Measurements from ENCODE around the gene TMEM108. TPM values are rescaled to one million over a fixed set of nuclear protein-coding genes. Genes with fewer than 3 reads are reported as not detected.
"Not testable (repeated sequence)": the region's sequence is repeated elsewhere in the genome, so short reads cannot be mapped to it uniquely, and the experiment has no call there.

Gene TMEM108
- total RNA-seq, 1 donor from 2014 or later = 6.1 TPM

DNA sequence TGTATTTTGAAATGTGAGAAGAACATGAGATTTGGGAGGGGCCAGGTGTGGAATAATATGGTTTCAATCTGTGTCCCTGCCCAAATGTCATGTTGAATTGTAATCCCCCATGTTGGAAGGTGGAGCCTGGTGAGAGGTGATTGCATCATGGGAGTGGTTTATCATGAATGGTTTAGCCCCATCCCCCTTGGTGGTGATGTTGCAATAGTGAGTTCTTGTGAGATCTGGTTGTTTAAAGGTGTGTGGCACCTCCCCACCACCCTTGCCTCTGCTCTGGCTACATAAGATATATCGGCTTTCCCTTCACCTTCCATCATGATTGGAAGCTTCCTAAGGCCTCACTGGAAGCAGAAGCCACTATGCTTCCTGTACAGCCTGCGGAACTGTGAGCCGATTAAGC lies 23.9 kb upstream of the TMEM108 start:
- Mint-ChIP-seq H3K4me1 (ENCODE audit: low read depth) (no peaks in the 10 kb centered on the region), H3K36me3 (ENCODE audit: insufficient read depth) (no peaks in the 10 kb centered on the region), H3K27me3 (no peaks in the 10 kb centered on the region), H3K27ac (no peak overlapping the region), H3K4me3 (ENCODE audit: low read depth) (no peak overlapping the region), H3K9me3 (ENCODE audit: low read depth) (peaks cover 25% of the 10 kb centered on the region)
- no peak for DNase-seq (ENCODE audit: low spot score, unreplicated experiment)
- TF ChIP-seq, protein P1, sequence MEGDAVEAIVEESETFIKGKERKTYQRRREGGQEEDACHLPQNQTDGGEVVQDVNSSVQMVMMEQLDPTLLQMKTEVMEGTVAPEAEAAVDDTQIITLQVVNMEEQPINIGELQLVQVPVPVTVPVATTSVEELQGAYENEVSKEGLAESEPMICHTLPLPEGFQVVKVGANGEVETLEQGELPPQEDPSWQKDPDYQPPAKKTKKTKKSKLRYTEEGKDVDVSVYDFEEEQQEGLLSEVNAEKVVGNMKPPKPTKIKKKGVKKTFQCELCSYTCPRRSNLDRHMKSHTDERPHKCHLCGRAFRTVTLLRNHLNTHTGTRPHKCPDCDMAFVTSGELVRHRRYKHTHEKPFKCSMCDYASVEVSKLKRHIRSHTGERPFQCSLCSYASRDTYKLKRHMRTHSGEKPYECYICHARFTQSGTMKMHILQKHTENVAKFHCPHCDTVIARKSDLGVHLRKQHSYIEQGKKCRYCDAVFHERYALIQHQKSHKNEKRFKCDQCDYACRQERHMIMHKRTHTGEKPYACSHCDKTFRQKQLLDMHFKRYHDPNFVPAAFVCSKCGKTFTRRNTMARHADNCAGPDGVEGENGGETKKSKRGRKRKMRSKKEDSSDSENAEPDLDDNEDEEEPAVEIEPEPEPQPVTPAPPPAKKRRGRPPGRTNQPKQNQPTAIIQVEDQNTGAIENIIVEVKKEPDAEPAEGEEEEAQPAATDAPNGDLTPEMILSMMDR (IDR thresholded peaks at IDR 0.05; ENCODE audit: unreplicated experiment) = no peak

DNA sequence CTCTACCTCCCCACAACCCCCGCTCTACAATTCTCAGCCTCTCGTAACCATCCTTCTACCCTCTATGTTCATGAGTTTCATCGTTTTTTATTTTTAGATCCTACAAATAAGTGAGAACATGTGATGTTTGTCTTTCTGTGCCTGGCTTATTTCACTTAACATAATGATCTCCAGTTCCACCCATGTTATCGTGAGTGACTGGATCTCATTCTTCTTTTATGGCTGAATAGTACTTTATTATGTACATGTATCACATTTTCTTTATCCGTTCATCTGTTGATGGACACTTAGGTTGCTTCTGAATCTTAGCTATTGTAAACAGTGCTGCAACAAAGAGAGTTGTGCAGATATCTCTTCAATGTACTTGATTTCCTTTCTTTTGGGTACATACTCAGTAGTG lies 22.6 kb upstream of the TMEM108 start:
- H3K4me1 Mint-ChIP-seq (ENCODE audit: low read depth); H3K4me3 Mint-ChIP-seq (ENCODE audit: low read depth); DNase-seq (ENCODE audit: low spot score, unreplicated experiment); H3K27ac Mint-ChIP-seq; H3K36me3 Mint-ChIP-seq (ENCODE audit: insufficient read depth); H3K27me3 Mint-ChIP-seq: not testable (repeated sequence)
- peaks cover 16% of the 10 kb centered on the region for H3K9me3 Mint-ChIP-seq (ENCODE audit: low read depth)

DNA sequence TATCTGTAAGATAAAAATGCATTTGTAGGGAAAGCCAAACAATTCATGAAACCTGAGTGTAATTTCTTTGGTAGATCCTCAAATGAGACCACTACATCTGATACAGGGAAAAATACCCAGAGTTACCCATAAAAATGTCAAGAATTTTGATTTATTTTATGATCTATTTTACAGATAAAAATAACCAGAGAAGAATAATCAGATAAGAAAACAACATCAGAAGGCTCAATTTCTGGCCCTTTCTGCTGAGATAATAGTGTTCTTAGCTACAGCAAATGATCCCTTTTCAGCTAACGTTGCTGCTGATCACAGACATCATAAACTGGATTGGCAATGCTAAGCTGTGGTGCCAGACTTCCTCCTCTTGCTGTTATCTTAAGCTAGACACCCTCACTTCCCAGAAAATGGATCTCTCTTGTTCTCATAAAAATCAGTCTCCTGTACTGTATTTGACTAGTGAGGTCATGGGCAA lies 21.3 kb upstream of the TMEM108 start:
- H3K27ac Mint-ChIP-seq = no peak overlapping the region
- peaks cover 8% of the 10 kb centered on the region for H3K9me3 Mint-ChIP-seq (ENCODE audit: low read depth)
- H3K4me3 Mint-ChIP-seq (ENCODE audit: low read depth) = no peak overlapping the region
- TF ChIP-seq, protein P1 (IDR thresholded peaks at IDR 0.05; ENCODE audit: unreplicated experiment) = no peak
- no peaks in the 10 kb centered on the region for H3K36me3 Mint-ChIP-seq (ENCODE audit: insufficient read depth)
- DNase-seq (ENCODE audit: low spot score, unreplicated experiment) = no peak
- H3K27me3 Mint-ChIP-seq = no peaks in the 10 kb centered on the region
- H3K4me1 Mint-ChIP-seq (ENCODE audit: low read depth) = no peaks in the 10 kb centered on the region

DNA sequence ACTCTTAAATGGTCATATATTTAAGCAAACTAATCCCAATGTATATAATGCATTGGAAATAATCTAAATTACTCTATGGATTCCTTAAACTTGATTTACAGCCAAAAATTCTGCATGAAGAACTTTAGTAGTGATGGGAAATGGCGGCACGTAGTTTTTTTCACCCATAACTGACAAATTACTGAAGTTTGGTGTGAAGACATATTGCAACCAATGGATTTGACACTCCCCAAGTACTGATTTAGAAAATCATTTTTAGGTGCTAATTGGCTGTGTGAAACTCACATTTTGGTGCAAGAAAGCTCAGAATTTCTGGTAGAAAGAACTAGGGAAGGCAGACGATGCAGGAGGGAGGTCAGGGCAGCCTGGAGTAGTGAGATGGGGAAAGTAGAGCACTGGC lies 19.3 kb upstream of the TMEM108 start:
- DNase-seq (ENCODE audit: low spot score, unreplicated experiment) = no peak
- Mint-ChIP-seq H3K27ac (no peak overlapping the region), H3K36me3 (ENCODE audit: insufficient read depth) (no peaks in the 10 kb centered on the region), H3K4me3 (ENCODE audit: low read depth) (no peak overlapping the region), H3K9me3 (ENCODE audit: low read depth) (no peaks in the 10 kb centered on the region), H3K27me3 (no peaks in the 10 kb centered on the region), H3K4me1 (ENCODE audit: low read depth) (no peaks in the 10 kb centered on the region)
- TF ChIP-seq, protein P1 (IDR thresholded peaks at IDR 0.05; ENCODE audit: unreplicated experiment) = no peak

DNA sequence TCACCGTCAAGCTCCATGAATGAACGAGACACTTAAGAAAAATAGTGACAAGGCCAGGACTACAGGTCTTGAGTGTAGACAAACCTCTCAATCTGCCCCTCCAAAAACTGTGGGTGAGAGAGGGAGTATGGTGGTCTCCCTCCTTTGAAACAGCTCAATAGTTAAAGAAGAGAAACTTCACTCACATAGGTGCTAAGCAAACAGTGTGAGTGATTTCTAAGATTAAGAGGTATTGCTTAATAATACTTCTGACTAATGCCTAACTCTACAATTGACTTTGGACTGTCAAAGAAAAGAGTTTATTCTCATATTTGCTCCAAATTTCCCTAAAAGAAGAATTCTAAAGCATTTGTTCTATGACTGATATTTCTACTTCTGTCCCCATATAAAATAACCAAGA lies 17.0 kb upstream of the TMEM108 start:
- Mint-ChIP-seq H3K4me3 (ENCODE audit: low read depth) (no peak overlapping the region), H3K36me3 (ENCODE audit: insufficient read depth) (no peaks in the 10 kb centered on the region), H3K4me1 (ENCODE audit: low read depth) (no peaks in the 10 kb centered on the region), H3K27ac (no peak overlapping the region), H3K27me3 (no peaks in the 10 kb centered on the region), H3K9me3 (ENCODE audit: low read depth) (no peaks in the 10 kb centered on the region)
- TF ChIP-seq, protein P1 (IDR thresholded peaks at IDR 0.05; ENCODE audit: unreplicated experiment) = no peak
- no peak for DNase-seq (ENCODE audit: low spot score, unreplicated experiment)

DNA sequence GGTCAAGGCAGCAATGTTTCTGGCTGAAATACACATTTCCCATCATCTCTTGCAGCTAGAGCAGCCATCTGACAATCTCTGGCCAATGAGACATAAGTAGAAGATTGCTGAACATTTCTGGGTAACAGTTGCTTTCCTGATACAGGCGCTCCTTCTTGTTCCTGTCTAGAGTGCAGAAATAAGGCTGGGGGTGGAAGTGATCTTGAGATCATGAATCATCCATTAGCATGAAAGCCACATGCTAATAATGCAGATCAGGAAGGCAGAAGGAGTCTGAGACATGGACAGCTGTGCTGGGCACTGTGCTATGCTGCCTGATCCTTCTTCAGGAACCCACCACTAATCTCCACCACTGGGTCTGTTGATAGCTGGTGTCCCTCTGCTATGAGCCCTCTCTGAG lies 14.8 kb upstream of the TMEM108 start:
- TF ChIP-seq, protein P1 (IDR thresholded peaks at IDR 0.05; ENCODE audit: unreplicated experiment) = no peak
- H3K9me3 Mint-ChIP-seq (ENCODE audit: low read depth) = no peaks in the 10 kb centered on the region
- H3K4me3 Mint-ChIP-seq (ENCODE audit: low read depth) = no peak overlapping the region
- DNase-seq (ENCODE audit: low spot score, unreplicated experiment) = no peak
- no peaks in the 10 kb centered on the region for H3K36me3 Mint-ChIP-seq (ENCODE audit: insufficient read depth)
- H3K4me1 Mint-ChIP-seq (ENCODE audit: low read depth) = no peaks in the 10 kb centered on the region
- H3K27ac Mint-ChIP-seq = no peak overlapping the region
- peaks cover 2% of the 10 kb centered on the region for H3K27me3 Mint-ChIP-seq
